Measurements from ENCODE around the gene SNX20. TPM values are rescaled to one million over a fixed set of nuclear protein-coding genes. Genes with fewer than 3 reads are reported as not detected.

The SNX20 gene
- total and polyA plus RNA-seq, 2 of the 13 experiments (the other 11 are each of a cell fraction or from before 2014, with no cell fraction given), result not detected

- ChIA-PET POLR2A (no interaction called here), CTCF (ENCODE audit: low intra/inter-chr PET ratio, low total read pairs) (no interaction called here)
- H3K27ac ChIP-seq (ENCODE audit: extremely low read length, insufficient read depth, low read length), result no peak overlapping the region
- in situ Hi-C loops (cut with HindIII; ENCODE audit: extremely low pct_ligation_motif_present, low pct_unique_long_range_greater_than_20kb) (no loop called here), intact Hi-C loops (cut with micrococcal nuclease; ENCODE audit: unreplicated experiment) (no loop called here)
- H3K4me3 ChIP-seq (replicated peaks in 1 of 3; ENCODE audit: insufficient read depth in 1 of 3, low read depth in 2 of 3, low read length in 3 of 3), result no peak overlapping the region
- BruUV-seq (replicated peaks), result no TSS peak
- H3K9ac ChIP-seq (ENCODE audit: insufficient read depth, low read depth, low read length), result no peak overlapping the region
- ATAC-seq (no peak), DNase-seq (ENCODE audit: low spot score) (no peak), FAIRE-seq (no peak)
- no peak overlapping the region for H2AFZ ChIP-seq (ENCODE audit: low read length)
- no peak overlapping the region for H3K4me2 ChIP-seq (ENCODE audit: low read depth, low read length)
- 43% methylated on average over 4 of the region's 4 CpGs for WGBS (ENCODE audit: low lambda C conversion rate)
- peaks cover 1 to 10% of the 10 kb centered on the region in 2 experiments; a peak in 1 of 5 replicates for H3K27me3 ChIP-seq (ENCODE audit: control insufficient read depth in 1 of 2, insufficient read depth in 2 of 2, low read length in 2 of 2)
- H3K4me1 ChIP-seq (ENCODE audit: insufficient read depth, low read length), result peaks cover 50% of the 10 kb centered on the region
- no peaks in the 10 kb centered on the region for H3K9me3 ChIP-seq (ENCODE audit: low read length)
- H3K36me3 ChIP-seq (replicated peaks in 1 of 2; ENCODE audit: control insufficient read depth in 1 of 2, insufficient read depth in 2 of 2, low read length in 2 of 2), result no peaks in the 10 kb centered on the region
- TF ChIP-seq POLR2G (IDR thresholded peaks at IDR 0.05; ENCODE audit: low read depth, low read length) (no peak), TRIM22 (IDR thresholded peaks at IDR 0.05) (no peak), ZNF746 (CRISPR knock-in tag; IDR thresholded peaks at IDR 0.05) (no peak), CEBPB (IDR thresholded peaks at IDR 0.05; ENCODE audit: borderline replicate concordance, low read depth, low read length) (no peak), ZSCAN9 (CRISPR knock-in tag; IDR thresholded peaks at IDR 0.05; ENCODE audit: borderline replicate concordance) (no peak), ZBTB7B (CRISPR knock-in tag; IDR thresholded peaks at IDR 0.05) (no peak), HCFC1 (IDR thresholded peaks at IDR 0.05; ENCODE audit: low read depth, low read length) (no peak), ZNF569 (CRISPR knock-in tag; IDR thresholded peaks at IDR 0.05; ENCODE audit: borderline replicate concordance) (no peak), SETDB1 (CRISPR knock-in tag; IDR thresholded peaks at IDR 0.05; ENCODE audit: borderline replicate concordance) (no peak), ZNF225 (CRISPR knock-in tag; IDR thresholded peaks at IDR 0.05) (no peak), KLF9 (CRISPR knock-in tag; IDR thresholded peaks at IDR 0.05; ENCODE audit: low read depth) (no peak), SNAPC4 (CRISPR knock-in tag; IDR thresholded peaks at IDR 0.05) (no peak), ZNF256 (CRISPR knock-in tag; conservative IDR thresholded peaks at IDR 0.05) (no peak), ZNF468 (CRISPR knock-in tag; IDR thresholded peaks at IDR 0.05) (no peak), SRSF4 (IDR thresholded peaks at IDR 0.05; ENCODE audit: low read depth, low read length, poor library complexity, severe bottlenecking) (no peak), ZNF230 (CRISPR knock-in tag; IDR thresholded peaks at IDR 0.05) (no peak), GLI4 (CRISPR knock-in tag; IDR thresholded peaks at IDR 0.05; ENCODE audit: borderline replicate concordance) (no peak), JARID2 (CRISPR knock-in tag; IDR thresholded peaks at IDR 0.05; ENCODE audit: insufficient replicate concordance) (no peak)
- H4K20me1 ChIP-seq (ENCODE audit: insufficient read depth, low read length), result no peaks in the 10 kb centered on the region
- H3K79me2 ChIP-seq (ENCODE audit: insufficient read depth, low read length), result no peaks in the 10 kb centered on the region
Observed at GRCh38 chr16:50717091-50717490, 36.0 kb upstream of the SNX20 start.

Measured in HepG2 (cell line).